ENCODE measurements around the gene SLC13A2. TPM values are rescaled to one million over a fixed set of nuclear protein-coding genes. Genes with fewer than 3 reads are reported as not detected.

The SLC13A2 gene
- polyA plus RNA-seq, 3 donors = not detected

- Histone ChIP-seq H4K20me1 (ENCODE audit: insufficient read depth, low read length) (no peaks in the 10 kb centered on the region), H3K4me2 (replicated peaks; ENCODE audit: extremely low read depth, low read length, poor library complexity, severe bottlenecking) (no peak overlapping the region), H3K27ac (ENCODE audit: low read depth in 1 of 2, low read length in 2 of 2) (no peak overlapping the region), H3K4me3 (replicated peaks in 1 of 3; ENCODE audit: low read depth in 2 of 3, low read length in 3 of 3) (no peak overlapping the region), H3K79me2 (ENCODE audit: insufficient read depth, low read length) (no peaks in the 10 kb centered on the region), H2AFZ (ENCODE audit: insufficient read depth, low read depth, low read length, poor library complexity, severe bottlenecking) (no peak overlapping the region), H3K27me3 (ENCODE audit: control insufficient read depth in 2 of 2, insufficient read depth in 2 of 2, low read length in 2 of 2) (no peaks in the 10 kb centered on the region), H3K9me3 (replicated peaks in 1 of 2; ENCODE audit: control insufficient read depth in 1 of 2, insufficient read depth in 1 of 2, low read length in 2 of 2) (no peaks in the 10 kb centered on the region), H3K9ac (ENCODE audit: insufficient read depth, low read length, poor library complexity, severe bottlenecking) (no peak overlapping the region), H3K4me1 (ENCODE audit: control insufficient read depth in 1 of 2, insufficient read depth in 2 of 2, low read length in 2 of 2) (peaks cover 11 to 13% of the 10 kb centered on the region in 2 donors), H3K36me3 (replicated peaks in 1 of 2; ENCODE audit: control insufficient read depth in 1 of 2, insufficient read depth in 2 of 2, low read length in 2 of 2) (no peaks in the 10 kb centered on the region)
- intact Hi-C loops (cut with micrococcal nuclease) = no loop called here
- H3K4me3 Mint-ChIP-seq = no peak overlapping the region
- H3K9me3 Mint-ChIP-seq = no peaks in the 10 kb centered on the region
- no peak for TF ChIP-seq CTCF (IDR thresholded peaks at IDR 0.05)
- H3K36me3 Mint-ChIP-seq = no peaks in the 10 kb centered on the region
- no peak for DNase-seq
- WGBS (ENCODE audit: insufficient coverage) = 60% methylated on average over 13 of the region's 24 CpGs
- peaks cover 2 to 19% (median 10%) of the 10 kb centered on the region in 3 donors for H3K27me3 Mint-ChIP-seq (ENCODE audit: low read depth in 3 of 3)
- peaks cover 12% of the 10 kb centered on the region for H3K4me1 Mint-ChIP-seq
- H3K27ac Mint-ChIP-seq = peak overlapping the region in 1 of 7 donors; percentile 7
Measured at GRCh38 chr17:28507567-28508203, 34.2 kb downstream of the SLC13A2 start.

- Histone ChIP-seq H3K4me1 (ENCODE audit: control insufficient read depth in 1 of 2, insufficient read depth in 2 of 2, low read length in 2 of 2) (peaks cover 11 to 13% of the 10 kb centered on the region in 2 donors), H3K4me3 (replicated peaks in 1 of 3; ENCODE audit: low read depth in 2 of 3, low read length in 3 of 3) (no peak overlapping the region), H3K36me3 (replicated peaks in 1 of 2; ENCODE audit: control insufficient read depth in 1 of 2, insufficient read depth in 2 of 2, low read length in 2 of 2) (no peaks in the 10 kb centered on the region), H2AFZ (ENCODE audit: insufficient read depth, low read depth, low read length, poor library complexity, severe bottlenecking) (no peak overlapping the region), H3K9me3 (replicated peaks in 1 of 2; ENCODE audit: control insufficient read depth in 1 of 2, insufficient read depth in 1 of 2, low read length in 2 of 2) (no peaks in the 10 kb centered on the region), H3K27ac (ENCODE audit: low read depth in 1 of 2, low read length in 2 of 2) (no peak overlapping the region), H3K27me3 (ENCODE audit: control insufficient read depth in 2 of 2, insufficient read depth in 2 of 2, low read length in 2 of 2) (no peaks in the 10 kb centered on the region), H3K4me2 (replicated peaks; ENCODE audit: extremely low read depth, low read length, poor library complexity, severe bottlenecking) (no peak overlapping the region), H3K9ac (ENCODE audit: insufficient read depth, low read length, poor library complexity, severe bottlenecking) (no peak overlapping the region), H4K20me1 (ENCODE audit: insufficient read depth, low read length) (no peaks in the 10 kb centered on the region), H3K79me2 (ENCODE audit: insufficient read depth, low read length) (no peaks in the 10 kb centered on the region)
- no peaks in the 10 kb centered on the region for H3K36me3 Mint-ChIP-seq
- intact Hi-C loops (cut with micrococcal nuclease) = no loop called here
- no peak for DNase-seq
- peak overlapping the region in 1 of 2 donors; percentile 39 for H3K4me3 Mint-ChIP-seq
- TF ChIP-seq CTCF (IDR thresholded peaks at IDR 0.05) = no peak
- H3K9me3 Mint-ChIP-seq = no peaks in the 10 kb centered on the region
- H3K27me3 Mint-ChIP-seq (ENCODE audit: low read depth in 3 of 3) = peaks cover 2 to 19% (median 10%) of the 10 kb centered on the region in 3 donors
- H3K27ac Mint-ChIP-seq = no peak overlapping the region
- peaks cover 12% of the 10 kb centered on the region for H3K4me1 Mint-ChIP-seq
- 96% methylated on average over 5 of the region's 11 CpGs for WGBS (ENCODE audit: insufficient coverage)
Measured at GRCh38 chr17:28508211-28508724, 34.8 kb downstream of the SLC13A2 start.
